ENCODE measurements around the gene PTMS. TPM values are rescaled to one million over a fixed set of nuclear protein-coding genes. Genes with fewer than 3 reads are reported as not detected.

PTMS gene
- total and polyA plus RNA-seq, 2 donors (not counting 3 experiments of a cell fraction or from before 2014, with no cell fraction given) = 555 to 661 TPM

- Histone ChIP-seq H3K4me1 (ENCODE audit: control insufficient read depth, extremely low read depth, insufficient read depth, low read length) (peaks cover 6% of the 10 kb centered on the region), H3K9ac (replicated peaks; ENCODE audit: extremely low read depth, insufficient read depth, low read length) (no peak overlapping the region), H3K9me1 (replicated peaks; ENCODE audit: control insufficient read depth, extremely low read depth, insufficient read depth, low read length) (no peaks in the 10 kb centered on the region), H3K27ac (ENCODE audit: insufficient read depth, low read depth, low read length) (no peak overlapping the region), H3K36me3 (ENCODE audit: control insufficient read depth in 2 of 2, extremely low read depth in 1 of 2, insufficient read depth in 2 of 2, low read length in 2 of 2) (no peaks in the 10 kb centered on the region), H4K20me1 (replicated peaks; ENCODE audit: control insufficient read depth, extremely low read depth, insufficient read depth, low read length) (no peaks in the 10 kb centered on the region), H3K4me2 (ENCODE audit: insufficient read depth, low read length) (no peak overlapping the region), H3K9me3 (replicated peaks; ENCODE audit: control insufficient read depth, insufficient read depth, low read length) (no peaks in the 10 kb centered on the region), H3K79me2 (ENCODE audit: control insufficient read depth, insufficient read depth, low read length) (no peaks in the 10 kb centered on the region), H2AFZ (ENCODE audit: low read depth, low read length) (no peak overlapping the region), H3K27me3 (ENCODE audit: control insufficient read depth in 2 of 2, insufficient read depth in 2 of 2, low read length in 2 of 2) (peaks cover 0 to 2% of the 10 kb centered on the region in 2 experiments), H3K4me3 (replicated peaks in 1 of 3; ENCODE audit: insufficient read depth in 1 of 3, low read depth in 1 of 3, low read length in 3 of 3) (no peak overlapping the region)
- ChIA-PET CTCF (interaction anchor here (2.6 kb wide), 1 partner anchor 8 kb away, joined by 11 read pairs; the partner anchor contains the start of gene PTMS), POLR2A (no interaction called here)
- BruUV-seq (replicated peaks) = no TSS peak
- intact Hi-C loops (cut with micrococcal nuclease) = no loop called here
- dilution Hi-C loops (cut with MboI; ENCODE audit: extremely low pct_ligation_motif_present, low sequenced_read_pairs) = no loop called here
- TF ChIP-seq MAX (IDR thresholded peaks at IDR 0.05; ENCODE audit: insufficient read depth, insufficient read length) (no peak), EZH2 (IDR thresholded peaks at IDR 0.05; ENCODE audit: borderline replicate concordance, low read depth, low read length, severe bottlenecking) (no peak), CTCF (IDR thresholded peaks at IDR 0.05; ENCODE audit: extremely low read depth in 1 of 2, insufficient read depth in 1 of 2, low read depth in 1 of 2, low read length in 2 of 2) (no peak), GATA2 (IDR thresholded peaks at IDR 0.05; ENCODE audit: insufficient read depth, insufficient read length, low read depth, low read length) (no peak), MYC (IDR thresholded peaks at IDR 0.05; ENCODE audit: low read depth, low read length) (no peak), POLR2A (IDR thresholded peaks at IDR 0.05; ENCODE audit: low read depth, low read length) (no peak), JUN (IDR thresholded peaks at IDR 0.05; ENCODE audit: borderline replicate concordance, insufficient read depth, insufficient read length, low read depth) (no peak)
- FAIRE-seq (no peak), DNase-seq (ENCODE audit: low read depth, low spot score) (no peak)
These were observed 7.6 kb upstream of the PTMS start for GRCh38 chr12:6758506-6759095.
